Stimulated activated CD4-positive, alpha-beta T cell treated with anti-CD3 and anti-CD28 coated beads, Interleukin-4, amount 100 ng/mL, for 1 hour (primary cell): ENCODE results near the gene COA7.
"Not testable (repeated sequence)": the region's sequence is repeated elsewhere in the genome, so short reads cannot be mapped to it uniquely, and the experiment has no call there.

ENCODE experiments used
- DNase-seq: peaks from one replicate; pipeline ENCODE4 v3.0.0-alpha.2; 2020

The COA7 gene

GRCh38 chr1:52697795-52698674 lies at the start of gene COA7:
COA7 (minus strand) TSS chr1:52698347; CDS start chr1:52698326, 21 bp downstream.
- DNase-seq: peak; percentile 70

GRCh38 chr1:52747450-52747849 lies 49.3 kb upstream of the COA7 start:
- no peak for DNase-seq

GRCh38 chr1:52746189-52746588 lies 48.0 kb upstream of the COA7 start:
- DNase-seq: no peak

GRCh38 chr1:52741259-52741658 lies 43.1 kb upstream of the COA7 start:
- no peak for DNase-seq

GRCh38 chr1:52739699-52740467 lies 41.7 kb upstream of the COA7 start:
- no peak for DNase-seq

- no peak for DNase-seq
These were observed 40.7 kb upstream of the COA7 start for GRCh38 chr1:52738893-52739292.

GRCh38 chr1:52738148-52738547 lies 40.0 kb upstream of the COA7 start:
- no peak for DNase-seq

- DNase-seq: not testable (repeated sequence)
These were observed 37.2 kb upstream of the COA7 start for GRCh38 chr1:52735371-52735770.

- DNase-seq: no peak
These were observed 35.2 kb upstream of the COA7 start for GRCh38 chr1:52733368-52733767.

- no peak for DNase-seq
These were observed 30.0 kb upstream of the COA7 start for GRCh38 chr1:52727956-52728656.

GRCh38 chr1:52727114-52727586 lies 29.0 kb upstream of the COA7 start:
- DNase-seq: no peak

GRCh38 chr1:52726265-52727113 lies 28.3 kb upstream of the COA7 start, which contains the start of gene ZYG11B:
ZYG11B (plus strand) TSS chr1:52726453; CDS start chr1:52726654, 201 bp downstream.
- DNase-seq: peak; percentile 89

- no peak for DNase-seq
These were observed 27.7 kb upstream of the COA7 start for GRCh38 chr1:52725903-52726264.

GRCh38 chr1:52723260-52723659 lies 25.1 kb upstream of the COA7 start:
- DNase-seq: no peak

- DNase-seq: not testable (repeated sequence)
These were observed 17.1 kb upstream of the COA7 start for GRCh38 chr1:52715296-52715695.

- DNase-seq: no peak
These were observed 15.4 kb upstream of the COA7 start for GRCh38 chr1:52713590-52713989.

- DNase-seq: no peak
These were observed 10.9 kb upstream of the COA7 start for GRCh38 chr1:52709016-52709415.

- no peak for DNase-seq
These were observed 9.9 kb upstream of the COA7 start for GRCh38 chr1:52707927-52708655.

GRCh38 chr1:52706941-52707926 lies 9.1 kb upstream of the COA7 start:
- DNase-seq: no peak

GRCh38 chr1:52706136-52706670 lies 8.1 kb upstream of the COA7 start:
- DNase-seq: no peak
